ENCODE data around the gene MIB1. TPM values are rescaled to one million over a fixed set of nuclear protein-coding genes. Genes with fewer than 3 reads are reported as not detected.

MIB1 gene
- total RNA-seq, 1 donor from 2014 or later = 42.8 TPM

DNA sequence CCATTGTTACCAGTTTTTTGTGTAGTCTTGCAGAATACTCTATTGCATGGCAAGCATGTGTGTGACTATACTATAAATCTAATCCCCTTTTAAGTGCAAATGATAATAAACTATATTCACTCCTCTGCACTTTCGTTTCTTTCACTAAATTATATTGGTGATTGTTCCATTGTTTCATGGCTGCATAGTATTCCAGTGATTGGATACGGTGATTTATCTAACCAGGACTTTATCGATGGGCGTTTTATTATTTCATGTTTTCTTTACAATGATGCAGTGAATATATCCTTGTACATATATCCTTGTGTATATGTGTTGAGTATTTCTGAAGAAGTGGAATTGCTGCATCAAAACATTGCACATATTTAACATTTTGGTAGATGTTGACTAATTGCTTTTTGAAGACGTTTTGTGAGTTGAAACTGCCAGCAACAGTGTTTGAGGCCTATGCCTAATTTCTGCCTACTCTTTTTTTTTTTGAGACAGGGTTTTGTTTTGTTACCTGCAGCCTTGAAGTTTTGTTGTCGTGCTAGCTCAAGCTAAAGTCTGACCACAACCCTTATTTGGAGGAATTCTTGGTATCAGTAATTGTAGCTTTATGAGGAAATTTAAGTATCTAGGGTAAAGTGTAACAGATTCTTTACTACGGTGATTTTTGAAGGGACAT lies 2.7 kb downstream of the MIB1 start:
- no peak for DNase-seq (ENCODE audit: low read depth)
- TF ChIP-seq, protein P1, sequence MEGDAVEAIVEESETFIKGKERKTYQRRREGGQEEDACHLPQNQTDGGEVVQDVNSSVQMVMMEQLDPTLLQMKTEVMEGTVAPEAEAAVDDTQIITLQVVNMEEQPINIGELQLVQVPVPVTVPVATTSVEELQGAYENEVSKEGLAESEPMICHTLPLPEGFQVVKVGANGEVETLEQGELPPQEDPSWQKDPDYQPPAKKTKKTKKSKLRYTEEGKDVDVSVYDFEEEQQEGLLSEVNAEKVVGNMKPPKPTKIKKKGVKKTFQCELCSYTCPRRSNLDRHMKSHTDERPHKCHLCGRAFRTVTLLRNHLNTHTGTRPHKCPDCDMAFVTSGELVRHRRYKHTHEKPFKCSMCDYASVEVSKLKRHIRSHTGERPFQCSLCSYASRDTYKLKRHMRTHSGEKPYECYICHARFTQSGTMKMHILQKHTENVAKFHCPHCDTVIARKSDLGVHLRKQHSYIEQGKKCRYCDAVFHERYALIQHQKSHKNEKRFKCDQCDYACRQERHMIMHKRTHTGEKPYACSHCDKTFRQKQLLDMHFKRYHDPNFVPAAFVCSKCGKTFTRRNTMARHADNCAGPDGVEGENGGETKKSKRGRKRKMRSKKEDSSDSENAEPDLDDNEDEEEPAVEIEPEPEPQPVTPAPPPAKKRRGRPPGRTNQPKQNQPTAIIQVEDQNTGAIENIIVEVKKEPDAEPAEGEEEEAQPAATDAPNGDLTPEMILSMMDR (conservative IDR thresholded peaks at IDR 0.05; ENCODE audit: low read depth, low read length) = no peak
- no peak overlapping the region for H3K4me3 ChIP-seq (ENCODE audit: low read depth, low read length)

GRCh38 chr18:21745231-21745630 lies 4.6 kb downstream of the MIB1 start:
- no peak for DNase-seq (ENCODE audit: low read depth)
- H3K4me3 ChIP-seq (ENCODE audit: low read depth, low read length) = no peak overlapping the region
- TF ChIP-seq, protein P1 (conservative IDR thresholded peaks at IDR 0.05; ENCODE audit: low read depth, low read length) = peak; percentile 11

GRCh38 chr18:21747268-21747667 lies 6.7 kb downstream of the MIB1 start:
- DNase-seq (ENCODE audit: low read depth) = no peak
- TF ChIP-seq, protein P1 (conservative IDR thresholded peaks at IDR 0.05; ENCODE audit: low read depth, low read length) = no peak
- no peak overlapping the region for H3K4me3 ChIP-seq (ENCODE audit: low read depth, low read length)

GRCh38 chr18:21747764-21748693 lies 7.4 kb downstream of the MIB1 start:
- no peak overlapping the region for H3K4me3 ChIP-seq (ENCODE audit: low read depth, low read length)
- TF ChIP-seq, protein P1 (conservative IDR thresholded peaks at IDR 0.05; ENCODE audit: low read depth, low read length) = no peak
- DNase-seq (ENCODE audit: low read depth) = no peak

DNA sequence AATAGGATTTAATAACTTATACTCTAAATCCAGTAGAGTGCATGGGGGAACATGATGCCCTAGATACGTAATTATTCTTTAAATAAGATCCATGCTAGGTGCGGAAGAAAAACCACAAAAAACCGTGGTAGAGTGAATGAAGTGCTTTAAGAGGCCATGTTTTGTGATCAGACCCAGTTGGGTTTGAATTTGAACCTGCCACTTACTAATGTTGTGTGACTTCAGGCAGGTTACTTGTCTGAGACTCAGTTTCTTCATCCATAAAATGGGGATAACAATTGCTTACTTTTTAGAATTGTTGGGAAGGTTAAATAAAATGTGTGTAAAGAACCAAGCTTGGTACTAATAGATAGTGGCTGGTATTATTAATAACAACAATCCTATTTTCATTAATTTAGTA lies 17.2 kb downstream of the MIB1 start:
- DNase-seq (ENCODE audit: low read depth) = no peak
- TF ChIP-seq, protein P1 (conservative IDR thresholded peaks at IDR 0.05; ENCODE audit: low read depth, low read length) = no peak
- H3K4me3 ChIP-seq (ENCODE audit: low read depth, low read length) = no peak overlapping the region

GRCh38 chr18:21759836-21760235 lies 19.2 kb downstream of the MIB1 start:
- no peak for DNase-seq (ENCODE audit: low read depth)
- no peak overlapping the region for H3K4me3 ChIP-seq (ENCODE audit: low read depth, low read length)
- TF ChIP-seq, protein P1 (conservative IDR thresholded peaks at IDR 0.05; ENCODE audit: low read depth, low read length) = no peak
